ENCODE measurements around the gene HIP1. TPM values are rescaled to one million over a fixed set of nuclear protein-coding genes. Genes with fewer than 3 reads are reported as not detected.
A peak's percentile ranks its signal among the peaks of the same experiment; 100 is the strongest.

HIP1 gene
- polyA plus RNA-seq, 2 of the 4 experiments (the other 2 are of a cell fraction), result 17.3 to 33.4 TPM

GRCh38 chr7:75656740-75657139 is 82.0 kb downstream of the HIP1 start:
- H3K4me2 ChIP-seq, result no peak overlapping the region
- no peak overlapping the region for H3K27ac ChIP-seq
- no peaks in the 10 kb centered on the region for H3K9me3 ChIP-seq
- H3K4me3 ChIP-seq, result no peak overlapping the region
- no peak for FAIRE-seq
- WGBS (ENCODE audit: missing lambda C conversion rate), result 87% methylated on average over 7 of the region's 7 CpGs
- CTCF ChIA-PET, result no interaction called here
- no peak for ATAC-seq
- DNase-seq (ENCODE audit: low read depth in 1 of 2, low spot score in 1 of 2), result no peak
- H3K4me1 ChIP-seq, result peaks cover 22% of the 10 kb centered on the region
- TF ChIP-seq NR3C1 (IDR thresholded peaks at IDR 0.05) (no peak), HOXA7 (CRISPR knock-in tag; IDR thresholded peaks at IDR 0.05) (no peak), HMGXB4 (CRISPR knock-in tag; IDR thresholded peaks at IDR 0.05; ENCODE audit: borderline replicate concordance) (no peak), ZFP36 (IDR thresholded peaks at IDR 0.05; ENCODE audit: borderline replicate concordance, partially characterized antibody) (no peak), POLR2AphosphoS2 (conservative IDR thresholded peaks at IDR 0.05; ENCODE audit: low read length) (no peak), HDAC2 (IDR thresholded peaks at IDR 0.05) (no peak), E2F6 (IDR thresholded peaks at IDR 0.05; ENCODE audit: borderline replicate concordance, low read depth) (no peak)
- TF ChIP-seq, protein P1, sequence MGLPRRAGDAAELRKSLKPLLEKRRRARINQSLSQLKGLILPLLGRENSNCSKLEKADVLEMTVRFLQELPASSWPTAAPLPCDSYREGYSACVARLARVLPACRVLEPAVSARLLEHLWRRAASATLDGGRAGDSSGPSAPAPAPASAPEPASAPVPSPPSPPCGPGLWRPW (IDR thresholded peaks at IDR 0.05), result no peak
- POLR2A ChIA-PET, result no interaction called here

DNA sequence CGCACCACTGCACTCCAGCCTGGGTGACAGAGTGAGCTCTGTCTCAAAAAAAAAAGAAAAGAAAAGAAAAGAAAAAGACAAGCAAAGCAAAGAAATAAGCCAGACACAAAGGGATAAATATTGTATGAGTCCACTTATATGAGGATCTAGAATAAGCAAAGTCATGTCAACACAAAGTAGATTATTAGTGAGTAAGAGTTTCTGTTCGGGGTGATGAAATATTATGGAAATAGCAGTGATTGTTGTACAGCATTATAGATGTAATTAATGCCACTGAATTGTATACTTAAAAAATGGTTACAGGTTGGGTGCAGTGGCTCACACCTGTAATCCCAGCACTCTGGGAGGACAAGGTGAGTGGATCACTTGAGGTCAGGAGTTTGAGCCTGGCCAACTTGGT is 83.2 kb downstream of the HIP1 start:
- POLR2A ChIA-PET, result no interaction called here

DNA sequence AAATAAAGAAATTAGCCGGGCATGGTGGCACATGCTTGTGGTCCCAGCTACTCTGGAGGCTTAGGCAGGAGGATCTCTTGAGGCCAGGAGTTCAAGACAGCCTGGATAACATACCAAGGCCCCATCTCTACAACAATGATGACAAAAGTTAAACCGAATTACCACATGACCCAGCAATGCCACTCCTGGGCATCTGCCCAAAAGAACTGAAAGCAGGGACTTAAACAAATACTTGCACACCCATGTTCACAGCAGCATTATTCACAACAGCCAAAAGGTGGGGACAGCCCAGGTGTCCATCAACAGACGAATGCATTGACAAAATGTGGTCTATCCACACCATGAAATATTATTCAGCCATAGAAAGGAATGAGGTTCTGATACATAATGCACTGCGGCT is 83.9 kb downstream of the HIP1 start:
- no peak for DNase-seq (ENCODE audit: low read depth in 1 of 2, low spot score in 1 of 2)
- CTCF ChIA-PET, result no interaction called here
- Histone ChIP-seq H3K4me2 (peak overlapping the region; percentile 16; the same call in 2 of the 3 replicates), H3K9me3 (no peaks in the 10 kb centered on the region), H3K4me3 (no peak overlapping the region), H3K27ac (peak overlapping the region; percentile 39 to 64; a peak in 4 of 6 replicates), H3K4me1 (peaks cover 25% of the 10 kb centered on the region)
- no peak for TF ChIP-seq NR3C1 (IDR thresholded peaks at IDR 0.05)
- FAIRE-seq, result no peak
- no peak for ATAC-seq
- WGBS (ENCODE audit: missing lambda C conversion rate), result 69% methylated on average over 4 of the region's 4 CpGs
- POLR2A ChIA-PET, result no interaction called here

More for the DNA sequence above, 83.2 kb downstream of the HIP1 start:
- H3K4me3 ChIP-seq, result no peak overlapping the region
- no peak overlapping the region; the same call in 2 of the 3 replicates for H3K4me2 ChIP-seq
- peaks cover 22% of the 10 kb centered on the region for H3K4me1 ChIP-seq
- TF ChIP-seq EHF (CRISPR knock-in tag; IDR thresholded peaks at IDR 0.05) (no peak), E2F6 (IDR thresholded peaks at IDR 0.05; ENCODE audit: borderline replicate concordance, low read depth) (no peak), CEBPB (IDR thresholded peaks at IDR 0.05) (no peak), HOXB13 (CRISPR knock-in tag; IDR thresholded peaks at IDR 0.05; ENCODE audit: low read depth) (no peak), ZFP36 (IDR thresholded peaks at IDR 0.05; ENCODE audit: borderline replicate concordance, partially characterized antibody) (no peak), EHMT2 (IDR thresholded peaks at IDR 0.05; ENCODE audit: low read depth) (no peak), HOXB5 (CRISPR knock-in tag; IDR thresholded peaks at IDR 0.05) (no peak), CBX2 (IDR thresholded peaks at IDR 0.05; ENCODE audit: borderline replicate concordance, low read depth) (no peak), JUNB (IDR thresholded peaks at IDR 0.05) (no peak), NR3C1 (IDR thresholded peaks at IDR 0.05) (no peak), BHLHE40 (IDR thresholded peaks at IDR 0.05; ENCODE audit: low read depth, low read length) (no peak), RCOR1 (IDR thresholded peaks at IDR 0.05; ENCODE audit: low read depth, low read length) (no peak), GATA3 (IDR thresholded peaks at IDR 0.05; ENCODE audit: borderline replicate concordance) (no peak), MYC (IDR thresholded peaks at IDR 0.05; ENCODE audit: borderline replicate concordance, low read length) (no peak)
- FAIRE-seq (no peak), DNase-seq (ENCODE audit: low read depth in 1 of 2, low spot score in 1 of 2) (no peak), ATAC-seq (no peak)
- CTCF ChIA-PET, result no interaction called here
- no peaks in the 10 kb centered on the region for H3K9me3 ChIP-seq
- 77% methylated on average over 2 of the region's 2 CpGs for WGBS (ENCODE audit: missing lambda C conversion rate)
- H3K27ac ChIP-seq, result peak overlapping the region; percentile 39 to 42; a peak in 2 of 6 replicates
